Stimulated activated CD8-positive, alpha-beta memory T cell treated with anti-CD3 and anti-CD28 coated beads, Interleukin-15, amount 100 ng/mL, for 48 hours (primary cell): ENCODE measurements around the gene EIF5.
"Not testable (repeated sequence)": the region's sequence is repeated elsewhere in the genome, so short reads cannot be mapped to it uniquely, and the experiment has no call there.

ENCODE experiments used
- DNase-seq, 2 donors: peaks; one replicate each; pipeline ENCODE4 v3.0.0-alpha.2; 2020; ENCODE audit warnings: low read depth in 2 of 2

EIF5 gene

GRCh38 chr14:103336191-103336590 lies 2.2 kb downstream of the EIF5 start:
- no peak for DNase-seq

DNA sequence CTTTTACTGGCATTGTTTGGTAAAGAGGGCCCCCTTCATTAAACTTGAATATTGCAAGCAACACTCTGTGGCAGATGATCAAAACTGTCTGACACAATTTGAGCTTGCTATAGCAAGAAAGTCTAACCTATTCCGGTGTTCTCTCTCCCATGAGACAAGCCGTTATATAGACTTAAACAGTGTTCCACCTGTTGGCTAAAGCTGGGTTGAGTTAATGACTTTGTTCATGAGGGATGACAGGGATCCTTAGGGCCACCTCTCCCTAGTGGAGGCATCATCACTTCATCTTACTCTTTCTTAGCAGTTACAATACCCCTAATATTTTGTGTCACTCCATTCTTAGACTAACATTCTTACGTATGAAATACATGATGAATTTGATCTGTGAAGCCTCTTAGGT lies 3.8 kb downstream of the EIF5 start:
- no peak for DNase-seq

- no peak for DNase-seq
Observed at GRCh38 chr14:103339561-103339960, 5.5 kb downstream of the EIF5 start.

- no peak for DNase-seq
Observed at GRCh38 chr14:103340480-103341212, 6.6 kb downstream of the EIF5 start.

GRCh38 chr14:103341250-103342129 lies 7.5 kb downstream of the EIF5 start:
- no peak for DNase-seq

- no peak for DNase-seq
Observed at GRCh38 chr14:103343164-103343879, 9.3 kb downstream of the EIF5 start.

DNA sequence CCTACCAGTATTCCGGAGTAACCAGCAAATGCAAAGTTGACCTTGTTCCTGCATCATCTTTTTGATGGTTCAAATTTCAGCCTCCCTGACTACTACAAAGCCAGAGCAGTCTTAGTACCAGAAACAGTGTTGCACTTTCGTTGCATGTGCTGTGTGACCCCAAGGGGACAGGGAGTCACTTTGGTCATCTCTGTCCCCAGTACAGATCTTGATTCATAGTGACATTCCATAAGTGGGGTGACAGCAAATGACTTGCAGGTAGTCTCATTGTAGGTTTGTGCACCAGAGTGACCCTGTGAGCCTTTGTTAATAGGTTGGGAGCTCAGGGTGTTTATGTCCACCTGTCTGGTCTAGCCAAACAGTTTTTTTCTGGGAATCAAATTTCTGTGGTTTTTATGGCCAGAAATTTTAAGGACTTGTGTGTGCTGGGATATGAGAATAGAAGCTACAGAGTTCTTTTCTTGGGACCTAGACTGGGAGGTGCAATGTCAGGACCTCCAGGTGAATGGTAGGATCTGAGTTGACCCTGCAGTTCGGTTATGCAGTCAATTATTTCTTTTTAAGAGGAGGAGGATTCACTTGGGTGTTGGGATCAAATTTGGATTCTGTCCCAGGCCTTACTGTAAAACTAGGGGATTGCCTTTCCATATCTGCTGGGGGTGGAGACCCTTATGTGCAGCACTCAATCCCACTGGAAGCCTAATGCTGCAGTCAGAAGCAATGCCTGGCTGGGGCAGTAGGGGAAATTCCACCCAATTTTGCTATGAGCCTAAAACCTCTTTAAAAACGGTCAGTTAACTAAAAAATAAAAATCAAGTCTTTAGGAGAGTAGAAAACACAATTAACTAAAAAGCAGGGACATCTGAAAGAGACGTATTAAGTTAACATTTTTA lies 10.1 kb downstream of the EIF5 start:
- DNase-seq, result no peak

GRCh38 chr14:103346286-103346685 lies 12.2 kb downstream of the EIF5 start:
- no peak for DNase-seq

GRCh38 chr14:103347091-103347815 lies 13.2 kb downstream of the EIF5 start:
- no peak for DNase-seq

GRCh38 chr14:103348154-103348553 lies 14.1 kb downstream of the EIF5 start:
- DNase-seq, result no peak

DNA sequence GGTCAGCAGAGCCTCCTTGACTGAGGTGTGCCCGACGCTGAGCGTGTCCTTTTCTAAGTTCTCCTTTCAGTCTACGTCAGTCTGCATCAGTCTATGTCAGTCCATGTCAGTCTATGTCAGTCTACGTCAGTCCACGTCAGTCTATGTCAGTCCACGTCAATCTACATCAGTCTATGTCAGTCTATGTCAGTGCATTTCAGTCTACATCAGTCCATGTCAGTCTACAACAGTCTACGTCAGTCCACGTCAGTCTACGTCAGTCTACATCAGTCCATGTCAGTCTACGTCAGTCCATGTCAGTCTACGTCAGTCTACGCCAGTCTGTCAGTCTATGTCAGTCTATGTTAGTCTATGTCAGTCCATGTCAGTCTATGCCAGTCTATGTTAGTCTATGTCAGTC lies 15.9 kb downstream of the EIF5 start:
- DNase-seq, result no peak

- DNase-seq, result no peak
Observed at GRCh38 chr14:103353362-103353761, 19.3 kb downstream of the EIF5 start.

DNA sequence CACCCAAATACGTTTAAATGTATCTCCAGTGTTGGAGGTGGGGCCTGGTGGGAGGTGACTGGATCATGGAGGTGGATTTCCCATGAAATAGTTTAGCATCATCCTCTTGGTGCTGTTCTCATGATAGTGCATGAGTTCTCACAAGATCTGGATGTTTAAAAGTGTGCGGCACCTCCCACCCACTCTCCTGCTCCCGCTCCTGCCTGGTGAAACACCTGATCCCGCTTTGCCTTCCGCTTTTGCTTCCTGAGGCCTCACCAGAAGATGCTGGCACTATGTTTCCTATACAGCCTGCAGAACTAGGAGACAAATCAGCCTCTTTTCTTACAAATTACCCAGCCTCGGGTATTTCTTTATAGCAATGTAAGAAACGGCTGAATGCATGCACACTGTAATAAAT lies 20.1 kb downstream of the EIF5 start:
- no peak for DNase-seq

- DNase-seq, result no peak
Observed at GRCh38 chr14:103356024-103356682, 22.1 kb downstream of the EIF5 start.

DNA sequence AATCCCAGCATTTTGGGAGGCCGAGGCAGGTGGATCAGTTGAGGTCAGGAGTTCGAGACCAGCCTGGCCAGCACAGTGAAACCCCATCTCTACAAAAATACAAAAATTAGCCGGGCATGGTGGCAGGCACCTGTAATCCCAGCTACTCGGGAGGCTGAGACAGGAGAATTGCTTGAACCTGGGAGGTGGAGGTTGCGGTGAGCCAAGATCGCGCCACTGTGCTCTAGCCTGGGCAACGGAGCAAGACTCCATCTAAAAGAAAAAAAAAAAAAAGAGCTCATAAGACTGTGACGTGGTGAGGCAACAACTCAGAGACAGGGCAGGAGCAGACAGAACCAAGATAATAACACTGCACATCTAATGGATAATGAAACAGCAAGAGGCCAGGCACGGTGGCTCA lies 23.5 kb downstream of the EIF5 start:
- DNase-seq, result not testable (repeated sequence)

DNA sequence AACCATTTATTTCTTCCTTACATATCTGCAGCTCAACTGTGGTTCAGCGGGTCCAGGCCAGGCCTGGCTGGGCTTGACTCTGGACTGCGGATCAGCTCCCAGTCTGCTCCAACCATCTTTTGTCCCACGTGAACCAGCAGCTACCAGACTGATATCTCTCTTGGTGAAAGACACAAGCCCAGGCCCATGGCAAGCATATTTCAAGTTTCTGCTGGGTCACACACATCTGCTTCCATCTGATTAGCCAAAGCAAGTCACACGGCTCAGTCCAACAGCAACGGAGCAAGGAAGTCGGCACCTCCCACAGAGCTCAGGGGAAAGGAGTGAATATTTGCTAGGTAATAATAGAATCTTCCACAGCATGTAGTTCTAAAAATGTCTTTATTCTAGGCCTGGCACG lies 26.5 kb downstream of the EIF5 start:
- no peak for DNase-seq

GRCh38 chr14:103361867-103362266 lies 27.8 kb downstream of the EIF5 start:
- no peak for DNase-seq

- DNase-seq, result no peak
Observed at GRCh38 chr14:103362780-103363179, 28.7 kb downstream of the EIF5 start.

DNA sequence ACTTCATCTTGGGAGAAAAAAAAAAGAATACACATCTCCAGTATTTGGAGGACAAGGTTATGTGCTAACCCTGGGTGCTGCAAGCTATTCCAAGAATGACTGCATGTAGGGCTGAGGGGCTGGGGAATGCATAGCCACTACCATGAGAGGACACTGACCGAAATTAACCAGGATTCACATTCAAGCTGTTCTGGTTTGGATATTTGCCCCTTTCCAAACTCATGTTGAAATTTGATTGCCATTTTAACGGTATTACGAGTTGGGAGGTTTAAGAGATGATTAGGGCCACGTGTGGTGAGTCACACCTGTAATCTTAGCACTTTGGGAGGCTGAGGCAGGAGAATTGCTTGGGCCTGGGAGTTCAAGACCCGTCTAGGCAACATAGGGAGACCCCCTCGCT lies 32.7 kb downstream of the EIF5 start:
- DNase-seq, result no peak

DNA sequence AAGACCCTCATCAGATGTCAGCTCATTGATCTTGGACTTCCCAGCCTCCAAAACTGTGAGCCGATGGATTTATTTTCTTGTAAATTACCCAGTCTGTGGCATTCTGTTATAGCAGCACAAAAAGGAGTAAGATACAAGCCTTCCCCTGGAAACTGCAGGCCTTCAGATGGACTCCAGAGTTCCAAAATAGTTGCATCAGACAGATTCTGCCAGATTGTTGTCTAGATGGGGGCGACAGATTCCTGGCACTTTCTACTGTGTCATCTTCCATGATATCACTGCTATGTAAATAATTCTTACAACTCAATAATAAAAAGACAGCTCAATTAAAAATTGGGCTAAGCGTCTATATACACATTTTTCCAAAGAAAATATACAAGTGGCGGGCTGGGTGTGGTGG lies 34.0 kb downstream of the EIF5 start:
- DNase-seq, result no peak
